DMS153 (cell line): ENCODE measurements around the gene BMP7.
"Not testable (repeated sequence)": the region's sequence is repeated elsewhere in the genome, so short reads cannot be mapped to it uniquely, and the experiment has no call there.

ENCODE experiments used
- DNase-seq: peaks from one replicate; lab custom pipeline; 2025; lab: John Stamatoyannopoulos, UW

Gene BMP7

DNA sequence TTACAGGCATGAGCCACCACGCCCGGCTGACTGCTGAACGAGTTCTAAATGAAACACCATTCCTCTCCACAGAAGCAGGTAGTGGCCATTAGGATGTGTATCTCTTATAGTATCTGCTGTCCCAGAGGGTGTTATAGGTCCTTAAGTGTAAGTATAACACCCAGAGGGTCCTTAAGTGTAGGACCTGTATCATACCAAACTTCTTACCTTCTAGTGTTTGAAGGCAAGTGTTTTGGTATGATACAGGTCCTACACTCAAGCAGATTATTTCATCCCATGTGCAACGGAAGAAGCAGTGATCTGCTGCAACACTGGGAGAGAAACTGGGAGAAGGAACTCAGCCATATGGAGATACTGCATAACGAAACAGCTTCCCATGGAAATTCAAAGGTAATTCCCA, 17.4 kb downstream of the BMP7 start:
- no peak for DNase-seq

GRCh38 chr20:57248132-57248797, 18.2 kb downstream of the BMP7 start:
- no peak for DNase-seq

GRCh38 chr20:57247292-57247965, 19.0 kb downstream of the BMP7 start:
- no peak for DNase-seq

DNA sequence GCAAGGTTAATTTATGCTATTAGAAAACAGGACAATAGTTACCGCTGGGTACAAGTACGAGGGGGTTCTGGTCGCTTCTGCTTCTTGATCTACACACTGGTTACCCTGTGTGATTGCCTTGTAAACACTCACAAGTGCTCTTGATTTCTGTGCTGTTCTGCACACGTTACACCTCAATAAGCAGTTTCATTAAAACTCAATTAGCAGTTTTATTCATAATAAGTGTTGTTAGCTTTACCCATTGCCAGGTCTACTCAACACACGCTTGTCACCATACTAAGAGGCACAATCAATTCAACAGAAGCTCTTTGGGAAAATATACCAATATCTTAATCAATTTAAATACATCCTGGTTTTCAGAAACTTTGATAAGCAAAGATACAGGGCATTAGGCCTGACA, 20.4 kb downstream of the BMP7 start:
- DNase-seq, result no peak

DNA sequence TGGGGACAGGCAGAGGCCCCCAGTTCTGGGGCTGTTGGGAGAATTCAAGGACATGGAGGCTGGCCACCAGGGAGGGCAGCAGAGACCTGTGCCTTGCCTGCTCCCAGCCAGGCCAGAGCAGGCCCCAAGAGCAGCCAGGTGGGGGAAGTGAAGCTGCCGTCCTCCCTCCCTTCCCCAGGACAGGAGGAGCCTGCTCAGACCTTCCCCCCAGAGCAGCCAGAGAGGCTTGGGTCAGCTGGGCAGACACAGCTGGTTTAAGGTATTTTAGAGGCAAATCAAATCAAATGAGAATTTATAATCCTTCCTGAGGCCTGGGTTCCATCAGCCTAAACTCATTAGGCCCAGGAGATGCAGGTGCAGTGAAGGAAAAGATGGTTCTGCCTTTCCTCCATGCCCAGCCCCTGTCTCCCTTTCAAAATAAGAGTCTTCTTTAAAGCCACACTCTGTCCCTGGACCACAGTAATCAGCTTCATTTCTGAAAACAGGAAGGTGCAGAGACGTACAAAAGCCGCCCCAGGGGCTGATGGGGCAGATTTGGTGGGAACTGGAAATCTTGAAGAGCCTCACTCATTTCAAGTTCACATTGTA, 21.7 kb downstream of the BMP7 start:
- DNase-seq, result no peak

DNA sequence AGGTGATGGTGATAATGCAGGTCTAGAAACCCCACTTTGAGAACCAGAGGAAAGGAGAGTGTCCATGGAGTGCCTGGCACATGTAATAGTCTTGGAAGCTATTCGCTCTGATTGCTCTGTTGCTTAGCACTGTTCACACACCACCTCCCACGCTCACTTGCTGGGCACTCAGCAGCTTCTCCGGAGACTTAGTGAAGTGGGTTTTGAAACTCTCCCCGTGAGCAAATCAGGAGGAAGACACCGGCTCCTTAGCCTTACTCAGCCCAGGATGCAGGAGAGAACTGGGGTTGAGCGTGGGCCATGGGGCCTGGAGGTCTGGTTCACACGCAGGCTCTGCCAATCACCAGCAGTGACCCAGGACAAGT, 22.2 kb downstream of the BMP7 start:
- no peak for DNase-seq

DNA sequence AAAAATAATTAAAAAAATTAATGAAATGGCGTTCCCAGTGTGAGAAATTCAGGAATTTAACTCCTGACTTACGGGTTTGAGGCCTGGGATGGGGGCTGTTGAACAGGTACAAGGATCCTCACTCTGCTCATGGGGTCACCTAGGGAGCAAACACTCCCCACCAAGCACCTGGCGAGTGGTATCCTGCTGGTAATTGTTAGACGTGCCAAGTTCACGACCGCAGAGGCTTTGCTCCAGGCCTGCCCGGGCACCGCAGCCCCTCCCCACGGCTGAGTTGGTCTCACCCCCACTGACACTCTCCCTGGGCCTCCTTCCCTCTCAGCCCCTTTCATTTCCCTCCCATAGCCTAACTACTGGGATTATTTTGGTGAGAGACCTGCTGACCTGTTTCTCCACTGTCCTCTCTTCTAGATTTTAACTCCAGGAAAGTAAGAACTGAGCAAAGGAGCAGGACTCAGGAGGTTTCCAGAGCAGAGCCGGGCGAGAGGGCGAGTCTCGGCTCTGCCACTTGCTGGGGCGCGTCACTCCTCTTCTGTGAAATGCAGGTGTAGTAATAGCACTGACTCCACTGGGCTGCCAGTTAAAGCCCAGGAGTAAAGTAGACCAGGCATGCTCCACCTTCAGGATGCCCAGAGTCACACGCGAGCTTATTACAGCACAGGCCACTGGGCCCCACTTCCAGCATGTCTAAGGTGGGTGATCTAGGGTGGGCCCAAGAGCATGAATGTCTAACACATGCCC, 22.8 kb downstream of the BMP7 start:
- no peak for DNase-seq

GRCh38 chr20:57242414-57242813, 24.0 kb downstream of the BMP7 start:
- no peak for DNase-seq

DNA sequence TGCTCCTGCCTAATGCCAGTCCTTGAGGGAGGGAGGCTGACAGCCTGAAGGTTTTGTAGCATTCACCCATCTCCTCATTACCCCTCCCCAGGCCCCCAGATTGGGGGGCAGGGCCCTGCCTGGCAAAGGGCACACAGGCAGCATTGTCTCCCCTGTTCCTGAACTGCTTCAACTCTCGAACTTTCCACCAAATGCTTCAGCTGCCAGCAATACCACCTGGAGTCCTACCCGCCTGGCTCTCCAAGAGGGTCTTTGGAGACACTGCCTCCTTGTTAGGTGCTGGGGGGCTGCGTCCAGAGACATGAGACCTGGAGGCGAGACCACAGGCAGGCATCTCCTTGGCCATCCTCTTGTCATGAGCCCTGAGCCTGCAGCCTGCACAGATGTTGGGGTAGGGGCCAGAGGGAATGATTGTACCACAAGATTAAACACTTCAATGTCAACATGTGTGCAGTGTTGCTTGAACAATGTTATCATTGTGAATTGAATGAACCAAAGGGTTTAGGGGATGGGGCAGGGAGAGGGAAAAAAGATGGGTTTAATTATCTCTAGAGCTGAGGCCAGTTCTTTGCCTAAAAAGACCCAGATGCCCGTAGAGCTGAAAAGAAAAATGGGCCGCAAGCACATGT, 25.0 kb downstream of the BMP7 start:
- DNase-seq, result no peak

DNA sequence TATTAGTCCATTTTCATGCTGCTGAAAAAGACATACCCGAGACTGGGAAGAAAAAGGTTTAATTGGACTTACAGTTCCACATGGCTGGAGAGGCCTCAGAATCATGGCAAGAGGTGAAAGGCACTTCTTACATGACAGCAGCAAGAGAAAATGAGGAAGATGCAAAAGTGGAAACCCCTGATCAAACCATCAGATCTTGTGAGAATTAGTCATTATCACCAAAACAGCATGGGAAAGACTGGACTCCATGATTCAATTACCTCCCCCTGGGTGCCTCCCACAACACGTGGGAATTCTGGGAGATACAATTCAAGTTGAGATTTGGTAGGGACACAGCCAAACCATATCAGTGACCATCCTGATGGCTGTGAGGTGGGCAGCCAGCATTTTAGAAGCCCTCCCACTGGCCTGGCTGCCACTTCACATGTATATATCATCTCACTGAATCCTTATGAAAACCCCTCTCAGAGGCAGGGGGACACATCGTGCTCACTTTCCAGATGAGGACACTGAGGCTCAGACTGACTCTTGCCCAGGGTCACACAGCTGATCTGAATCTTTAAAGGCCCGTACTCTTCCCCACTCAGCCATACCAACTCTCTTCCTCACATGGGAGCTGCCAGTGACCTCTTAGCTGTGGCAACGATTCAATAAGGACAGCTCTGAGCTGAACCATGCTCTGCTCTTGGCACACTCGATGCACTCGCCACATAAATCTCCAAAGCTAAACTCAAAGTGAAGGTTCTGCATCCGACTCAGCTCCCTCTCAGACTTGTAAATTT, 25.7 kb downstream of the BMP7 start:
- no peak for DNase-seq

DNA sequence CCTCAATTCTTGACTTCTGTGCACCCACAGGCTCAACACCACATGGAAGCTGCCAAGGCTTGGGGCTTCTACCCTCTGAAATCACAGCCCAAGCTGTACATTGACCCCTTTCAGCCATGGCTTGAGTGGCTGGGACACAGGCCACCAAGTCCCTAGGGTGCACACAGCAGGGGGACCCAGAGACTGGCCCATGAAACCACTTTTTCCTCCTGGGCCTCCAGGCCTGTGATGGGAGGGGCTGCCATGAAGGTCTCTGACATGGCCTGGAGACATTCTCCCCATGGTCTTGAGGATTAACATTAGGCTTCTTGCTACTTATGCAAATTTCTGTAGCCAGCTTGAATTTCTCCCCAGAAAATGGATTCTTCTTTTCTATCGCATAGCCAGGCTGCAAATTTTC, 26.7 kb downstream of the BMP7 start:
- not testable (repeated sequence) for DNase-seq

- not testable (repeated sequence) for DNase-seq
Observed at GRCh38 chr20:57239324-57239723, 27.1 kb downstream of the BMP7 start.

DNA sequence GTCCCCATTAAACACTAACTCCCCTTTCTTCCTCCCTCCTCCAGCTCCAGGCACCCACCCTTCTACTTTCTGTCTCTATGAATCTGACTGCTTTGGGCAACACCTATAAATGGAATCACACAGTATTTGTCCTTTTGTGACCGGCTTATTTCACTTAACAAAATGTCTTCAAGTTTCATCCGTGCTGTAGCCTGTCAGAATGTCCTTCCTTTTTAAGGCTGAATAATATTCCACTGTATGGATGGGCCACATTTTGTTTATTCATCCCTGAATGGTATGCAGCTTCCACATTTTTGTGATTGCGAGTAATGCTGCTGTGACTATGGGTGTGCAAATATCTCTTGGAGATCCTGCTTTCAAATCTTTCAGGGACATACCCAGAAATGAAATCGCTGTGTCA, 28.4 kb downstream of the BMP7 start:
- no peak for DNase-seq

GRCh38 chr20:57237585-57237953, 28.9 kb downstream of the BMP7 start:
- DNase-seq, result no peak

DNA sequence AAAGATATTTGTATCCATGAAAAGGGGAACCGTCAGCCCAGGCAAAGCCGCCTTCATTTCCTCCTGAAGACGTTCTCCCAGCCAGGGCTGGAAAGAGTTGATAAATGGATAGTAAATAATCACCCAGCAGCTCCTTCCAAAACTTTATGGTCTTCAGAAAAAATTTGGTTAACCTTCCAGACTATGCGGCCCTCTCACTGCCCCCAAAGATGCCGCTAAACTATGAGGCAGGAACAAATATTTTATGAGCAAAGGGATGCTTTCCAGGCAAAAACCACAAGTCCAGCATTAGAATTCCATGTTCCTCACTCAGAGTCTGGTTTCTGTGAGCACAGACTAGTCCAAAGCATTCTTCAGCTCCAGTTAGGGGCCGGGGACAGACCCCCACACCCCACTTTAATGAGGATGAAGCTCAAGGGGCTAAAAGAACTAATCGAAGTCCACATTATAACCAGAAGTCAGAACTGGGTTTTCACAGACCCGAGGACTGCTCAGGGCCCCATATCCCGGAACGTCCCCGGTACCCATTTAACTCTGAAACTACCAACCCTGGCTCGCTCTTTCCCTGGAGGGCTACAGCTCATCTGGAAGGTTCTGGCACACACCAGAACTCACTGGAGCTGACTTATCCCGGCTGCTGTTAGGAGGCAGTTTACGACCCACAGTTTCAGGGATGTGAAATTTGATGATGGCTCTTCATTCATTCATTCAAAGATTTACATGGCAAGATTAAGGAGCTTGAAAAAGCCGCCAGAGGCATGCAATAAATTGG, 29.4 kb downstream of the BMP7 start:
- DNase-seq, result no peak

DNA sequence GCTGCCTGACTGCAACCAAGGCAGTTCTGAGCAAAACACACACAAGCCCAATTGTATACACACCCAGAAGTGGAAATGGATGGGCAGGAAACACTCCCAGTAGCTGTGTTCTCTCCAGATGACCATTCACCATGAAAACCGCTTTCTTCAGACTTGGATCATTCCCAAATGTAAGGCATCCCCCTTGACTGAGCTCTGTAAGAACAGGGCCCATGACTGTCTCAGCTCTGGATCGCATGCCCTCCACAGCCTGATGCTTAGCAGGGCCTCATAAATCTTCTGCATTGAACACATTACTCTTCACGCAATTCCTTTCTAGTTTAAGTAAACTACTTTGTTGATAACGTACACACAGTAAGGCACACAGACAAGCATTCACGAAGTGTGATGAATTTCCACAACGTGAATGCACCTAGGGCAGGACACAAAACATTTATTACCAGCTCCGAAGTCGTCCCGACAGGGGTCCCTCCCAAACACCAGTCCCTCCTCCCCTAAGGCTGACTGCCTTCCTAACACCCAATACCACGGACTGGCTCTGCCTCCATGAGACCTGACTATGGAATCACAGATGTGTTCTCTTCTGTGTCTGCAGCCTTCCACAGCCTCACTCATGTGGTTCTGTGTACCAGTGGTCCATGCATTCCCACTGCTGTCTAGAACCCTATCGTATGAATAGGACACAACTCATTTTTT, 31.7 kb downstream of the BMP7 start:
- DNase-seq, result no peak

GRCh38 chr20:57231951-57232428, 34.5 kb downstream of the BMP7 start:
- no peak for DNase-seq

DNA sequence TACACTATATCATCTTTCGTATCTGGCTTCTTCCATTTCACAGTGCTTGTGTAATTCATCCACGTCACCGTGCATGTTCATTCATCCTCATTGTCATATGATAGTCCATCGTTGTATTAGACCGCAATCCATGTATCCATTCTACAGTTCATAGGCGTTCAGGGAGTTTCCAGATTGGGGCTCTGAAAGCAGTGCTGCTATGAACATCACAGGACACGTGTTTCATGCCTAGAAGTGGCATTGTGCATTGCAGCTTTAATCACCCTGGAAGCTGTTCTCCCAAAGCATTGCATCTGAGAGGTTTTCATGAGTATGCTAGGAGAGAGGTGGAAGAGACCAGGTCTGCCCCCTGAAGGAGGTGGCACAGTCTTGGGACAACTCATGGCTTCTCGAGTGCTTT, 35.3 kb downstream of the BMP7 start:
- no peak for DNase-seq

- DNase-seq, result no peak
Observed at GRCh38 chr20:57230247-57230646, 36.2 kb downstream of the BMP7 start.

DNA sequence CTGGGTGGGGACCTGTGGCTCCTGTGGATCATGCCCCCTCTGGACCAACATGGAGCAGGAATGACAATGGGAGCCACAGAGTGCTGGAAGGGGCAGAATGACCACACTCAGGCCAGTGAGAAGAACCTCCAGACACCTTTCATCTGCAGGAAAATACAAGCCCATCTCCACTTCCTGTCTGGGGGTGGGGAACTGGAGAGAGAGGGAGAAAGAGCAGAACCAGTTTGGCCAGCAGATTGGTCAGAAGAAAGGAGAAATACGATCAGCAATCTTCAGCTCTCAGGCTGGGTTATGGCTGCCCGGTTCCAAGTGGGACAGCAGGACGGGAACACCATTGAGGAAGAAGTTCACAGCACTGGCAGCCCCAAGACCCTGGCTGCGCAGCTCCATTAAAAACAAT, 37.0 kb downstream of the BMP7 start:
- no peak for DNase-seq
